Neural cell (in vitro differentiated cells): Measurements from ENCODE around the gene SPARCL1.

Experiments used
- EP300 ChIP-seq: fragments of 450-650 bp; conservative IDR thresholded peaks from 2 replicates; pipeline ENCODE4 v1.6.1; 2014; ENCODE audit warnings: antibody characterized with exemption, mild to moderate bottlenecking, moderate library complexity; ENCODE audit not compliant: poor library complexity, severe bottlenecking
- RAD21 ChIP-seq: fragments of 450-650 bp; conservative IDR thresholded peaks from 2 replicates; pipeline ENCODE4 v1.6.1; 2014; ENCODE audit warnings: antibody characterized with exemption, mild to moderate bottlenecking, moderate library complexity
- TF ChIP-seq, protein P1 (sequence below): fragments of 450-650 bp; IDR thresholded peaks from 2 replicates; pipeline ENCODE4 v1.5.1; 2014; ENCODE audit warnings: antibody characterized with exemption, mild to moderate bottlenecking, moderate library complexity; ENCODE audit not compliant: poor library complexity, severe bottlenecking

DNA sequence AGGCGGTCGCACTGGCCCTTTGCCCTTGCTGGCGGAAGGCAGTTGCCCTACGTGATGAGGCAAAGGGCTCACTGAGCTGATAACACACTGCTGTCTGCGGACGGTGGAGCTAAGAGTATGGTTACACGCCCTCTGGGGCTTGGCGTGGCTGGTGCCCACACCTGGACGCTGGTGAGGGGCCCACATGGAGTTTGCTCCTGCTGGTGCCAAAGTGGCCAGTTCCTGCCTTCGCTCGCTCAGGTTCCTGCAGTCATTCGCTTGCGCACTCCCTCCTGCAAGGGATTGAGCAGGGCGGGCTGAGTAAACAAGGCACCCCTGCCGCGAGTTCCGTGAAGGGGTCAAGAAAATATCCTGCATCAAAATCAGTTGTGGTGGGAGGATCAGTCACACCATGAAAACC, 18.4 kb downstream of the SPARCL1 start:
- no peak for TF ChIP-seq EP300
- TF ChIP-seq, protein P1, sequence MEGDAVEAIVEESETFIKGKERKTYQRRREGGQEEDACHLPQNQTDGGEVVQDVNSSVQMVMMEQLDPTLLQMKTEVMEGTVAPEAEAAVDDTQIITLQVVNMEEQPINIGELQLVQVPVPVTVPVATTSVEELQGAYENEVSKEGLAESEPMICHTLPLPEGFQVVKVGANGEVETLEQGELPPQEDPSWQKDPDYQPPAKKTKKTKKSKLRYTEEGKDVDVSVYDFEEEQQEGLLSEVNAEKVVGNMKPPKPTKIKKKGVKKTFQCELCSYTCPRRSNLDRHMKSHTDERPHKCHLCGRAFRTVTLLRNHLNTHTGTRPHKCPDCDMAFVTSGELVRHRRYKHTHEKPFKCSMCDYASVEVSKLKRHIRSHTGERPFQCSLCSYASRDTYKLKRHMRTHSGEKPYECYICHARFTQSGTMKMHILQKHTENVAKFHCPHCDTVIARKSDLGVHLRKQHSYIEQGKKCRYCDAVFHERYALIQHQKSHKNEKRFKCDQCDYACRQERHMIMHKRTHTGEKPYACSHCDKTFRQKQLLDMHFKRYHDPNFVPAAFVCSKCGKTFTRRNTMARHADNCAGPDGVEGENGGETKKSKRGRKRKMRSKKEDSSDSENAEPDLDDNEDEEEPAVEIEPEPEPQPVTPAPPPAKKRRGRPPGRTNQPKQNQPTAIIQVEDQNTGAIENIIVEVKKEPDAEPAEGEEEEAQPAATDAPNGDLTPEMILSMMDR = no peak
- no peak for TF ChIP-seq RAD21
